K562 (cell line): ENCODE results near the gene VWA7. TPM values are rescaled to one million over a fixed set of nuclear protein-coding genes. Genes with fewer than 3 reads are reported as not detected.
A peak's percentile ranks its signal among the peaks of the same experiment; 100 is the strongest.

Source experiments
- ATAC-seq: fragments of 200-7000 bp; cut with Tn5 transposase; 3 replicates; pipeline ENCODE4 v1.9.1; 2020; ENCODE audit warnings: moderate library complexity
- BruUV-seq: library from RNA; stranded (reverse); fragments of 400-500 nt; replicated peaks from 2 replicates; lab custom pipeline; 2021; lab: Mats Ljungman, UMichigan
- CTCF ChIA-PET: fragments of 300-600 bp; formaldehyde crosslinking; extraction: SDS; loops from one replicate; lab custom pipeline; 2021; ENCODE audit warnings: low intra/inter-chr PET ratio; lab: Yijun Ruan, JAX
- POLR2A ChIA-PET: fragments of 300-600, 350-650 bp; sonication (Branson Sonifier 250); formaldehyde crosslinking; extraction: SDS; loops from one replicate; lab custom pipeline; 2021; ENCODE audit warnings: antibody characterized with exemption, inconsistent platforms; lab: Yijun Ruan, JAX
- DNase-seq, 4 experiments: peaks; one replicate each; pipeline versions ENCODE4 v3.0.0 to v3.0.0-alpha.2; 2011 to 2018; ENCODE audit warnings: low spot score in 3 of 4, mixed read lengths in 3 of 4; ENCODE audit errors: extremely low read depth in 1 of 4
- FAIRE-seq: peaks from 2 replicates; lab custom pipeline; 2011; peaks lifted over from hg19 to GRCh38; lab: Jason Lieb, UNC
- H2AFZ ChIP-seq: 2 replicates; pipeline ENCODE4 v1.6.0; 2011; ENCODE audit warnings: low read depth, low read length, control low read depth, inconsistent platforms
- H3K27ac ChIP-seq: fragments of 200-600 bp; 3 replicates; pipeline ENCODE4 v1.8.0; 2011; ENCODE audit warnings: low read depth, mild to moderate bottlenecking, control low read depth, inconsistent platforms, low read length, moderate library complexity, mixed read lengths; ENCODE audit errors: extremely low read depth
- H3K27me3 ChIP-seq, 2 experiments: fragments of 300-600 bp in 1 of 2; 2 replicates in 1 of 2; 3 replicates in 1 of 2; pipeline versions ENCODE4 v1.6.0 to v1.8.0; 2011; ENCODE audit warnings: inconsistent platforms in 2 of 2, low read length in 2 of 2, mild to moderate bottlenecking in 1 of 2, mixed read lengths in 1 of 2, moderate library complexity in 1 of 2; ENCODE audit not compliant: control insufficient read depth in 2 of 2, insufficient read depth in 2 of 2
- H3K36me3 ChIP-seq: fragments of 300-600 bp; 3 replicates; pipeline ENCODE4 v1.8.0; 2011; ENCODE audit warnings: mild to moderate bottlenecking, low read length, inconsistent platforms; ENCODE audit not compliant: control insufficient read depth, insufficient read depth
- H3K4me1 ChIP-seq, 2 experiments: fragments of 200-600 bp in 1 of 2; replicated peaks in 1 of 2; 2 replicates in 1 of 2; 3 replicates in 1 of 2; pipeline versions ENCODE4 v1.5.1 to v1.8.0; 2011; ENCODE audit warnings: inconsistent platforms in 2 of 2, low read length in 2 of 2, mild to moderate bottlenecking in 1 of 2, mixed read lengths in 1 of 2, moderate library complexity in 1 of 2; ENCODE audit not compliant: control insufficient read depth in 2 of 2, insufficient read depth in 2 of 2
- H3K4me2 ChIP-seq: 2 replicates; pipeline ENCODE4 v1.6.1; 2011; ENCODE audit warnings: low read length, control low read depth, inconsistent platforms, mixed read lengths; ENCODE audit not compliant: insufficient read depth
- H3K4me3 ChIP-seq: fragments of 200-600 bp; sonication (generic), shearing (Covaris generic); 2 replicates; pipeline ENCODE4 v1.5.1; 2016; ENCODE audit warnings: control low read depth, inconsistent platforms
- H3K79me2 ChIP-seq: fragments of 200-600 bp; 3 replicates; pipeline ENCODE4 v1.8.0; 2011; ENCODE audit warnings: low read length, inconsistent platforms; ENCODE audit not compliant: control insufficient read depth, insufficient read depth
- H3K9ac ChIP-seq, 2 experiments: 2 replicates each; pipeline versions ENCODE4 v1.6.0 to v1.6.1; 2011; ENCODE audit warnings: low read depth in 2 of 2, low read length in 2 of 2, control low read depth in 1 of 2, inconsistent platforms in 1 of 2, mild to moderate bottlenecking in 1 of 2, mixed read lengths in 1 of 2; ENCODE audit not compliant: insufficient read depth in 1 of 2
- H3K9me1 ChIP-seq: one replicate; pipeline ENCODE4 v1.6.0; 2011; ENCODE audit warnings: inconsistent platforms, mild to moderate bottlenecking, low read length, moderate library complexity; ENCODE audit not compliant: control insufficient read depth, insufficient read depth
- H3K9me3 ChIP-seq: replicated peaks from 2 replicates; pipeline ENCODE4 v1.5.1; 2011; ENCODE audit warnings: low read depth, low read length, inconsistent platforms; ENCODE audit not compliant: control insufficient read depth, insufficient read depth
- H4K20me1 ChIP-seq: replicated peaks from 2 replicates; pipeline ENCODE4 v1.6.1; 2011; ENCODE audit warnings: low read length, inconsistent platforms, mixed read lengths; ENCODE audit not compliant: control insufficient read depth, insufficient read depth
- EP300 ChIP-seq: IDR thresholded peaks from 2 replicates; pipeline ENCODE4 v1.6.1; 2012; ENCODE audit warnings: low read length, improper control_type of control experiment
- FOXP1 ChIP-seq: sonication (generic); formaldehyde crosslinking; IDR thresholded peaks from 2 replicates; pipeline ENCODE4 v1.8.0; 2022; ENCODE audit warnings: mild to moderate bottlenecking, missing genetic modification reagents
- MECOM ChIP-seq: fragments of 250-450 bp; sonication (Bioruptor Pico); IDR thresholded peaks from 2 replicates; pipeline ENCODE4 v1.8.0; 2022; ENCODE audit warnings: inconsistent platforms
- POLR2B ChIP-seq: fragments of 450-650 bp; IDR thresholded peaks from 2 replicates; pipeline ENCODE4 v1.6.1; 2018; ENCODE audit warnings: low read depth; ENCODE audit not compliant: partially characterized antibody
- RBFOX2 ChIP-seq: fragments of 200-400 bp; formaldehyde crosslinking; IDR thresholded peaks from 2 replicates; pipeline ENCODE4 v1.6.1; 2017; ENCODE audit warnings: low read depth, mild to moderate bottlenecking, low read length, moderate library complexity
- RCOR1 ChIP-seq, 2 experiments: IDR thresholded peaks; 2 replicates each; pipeline ENCODE4 v1.6.1; 2012; ENCODE audit warnings: low read depth in 2 of 2, low read length in 2 of 2, borderline replicate concordance in 1 of 2, improper control_type of control experiment in 1 of 2
- TEAD2 ChIP-seq: fragments of 450-650 bp; IDR thresholded peaks from 2 replicates; pipeline ENCODE4 v1.6.1; 2016; ENCODE audit warnings: missing genetic modification characterization, control low read depth, missing compliant biosample characterization
- WGBS: fragments of 100-300 bp; shearing (Covaris generic); methylation state at CpG from one replicate; pipeline ENCODE4 v1.1.6; 2016; ENCODE audit warnings: low coverage, mixed read lengths; ENCODE audit not compliant: insufficient coverage; ENCODE audit errors: missing lambda C conversion rate; 5-methylcytosine and 5-hydroxymethylcytosine counted together
- in situ Hi-C: fragments of 300-500 bp; cut with MboI; formaldehyde crosslinking; loops from 4 replicates; pipeline ENCODE4 v1.15.0; 2018; ENCODE audit warnings: inconsistent platforms, mixed read lengths
- intact Hi-C: fragments of 100-400 bp; cut with micrococcal nuclease; formaldehyde crosslinking; loops from 2 replicates; pipeline ENCODE4 v1.14.2; 2022
- polyA plus RNA-seq, 8 experiments: library from polyadenylated mRNA; depleted of rRNA in 4 of 8; stranded (reverse) in 5 of 8; unstranded in 3 of 8; fragments of >200 nt; fragmentation: Nextera tagmentation in 2 of 8; fragmentation: Illumina TruSeq in 1 of 8; extraction: Ambion mirVana in 2 of 8; extraction: Trizol in 1 of 8; gene quantifications; 2 replicates each; pipeline versions ENCODE4 v1.2.1 to v1.2.3, GENCODE V29; 2011 to 2014; ENCODE audit warnings: inconsistent platforms in 1 of 8, missing spikeins in 1 of 8
- total RNA-seq, 7 experiments: library from RNA; depleted of rRNA in 6 of 7; stranded (reverse); fragments of >200 nt in 6 of 7; fragmentation: Illumina TruSeq in 2 of 7; extraction: Trizol in 2 of 7; gene quantifications; 2 replicates each; pipeline versions ENCODE4 v1.2.1 to v1.2.3, GENCODE V29; 2011 to 2021; ENCODE audit warnings: low replicate concordance in 1 of 7
- TF ChIP-seq, protein P1 (sequence below): fragments of 450-650 bp; formaldehyde crosslinking; IDR thresholded peaks from 2 replicates; pipeline ENCODE4 v1.4.0; 2022; ENCODE audit warnings: missing genetic modification characterization
- TF ChIP-seq, protein P2 (sequence below): fragments of 250-450 bp; sonication (Bioruptor Pico); IDR thresholded peaks from 2 replicates; pipeline ENCODE4 v1.8.0; 2021; ENCODE audit warnings: moderate library complexity, mild to moderate bottlenecking, inconsistent platforms

VWA7 gene
- total and polyA plus RNA-seq, 9 of the 15 experiments (the other 6 are each of a cell fraction or from before 2014, with no cell fraction given), result 0.18 to 2.9 (median 0.95) TPM

DNA sequence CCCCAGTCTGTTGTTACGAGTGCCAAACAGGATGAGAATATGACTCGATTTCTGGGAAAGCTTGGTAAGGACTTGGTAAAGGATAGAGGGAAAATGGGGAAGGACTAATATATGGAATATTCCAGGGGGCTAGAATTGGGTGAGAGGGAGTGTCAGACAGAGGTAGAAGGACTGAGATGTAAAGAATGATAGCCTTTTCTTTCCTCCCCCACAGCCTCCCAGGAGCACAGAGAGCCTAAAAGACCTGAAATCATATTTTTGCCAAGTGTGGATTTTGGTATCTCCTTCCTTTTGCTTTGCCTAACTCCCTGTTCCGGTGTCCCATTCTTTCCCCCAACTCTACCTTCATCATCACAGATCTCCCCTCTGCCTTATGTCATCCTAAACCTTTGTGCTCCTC is 34.2 kb downstream of the VWA7 start:
- no TSS peak for BruUV-seq
- no peaks in the 10 kb centered on the region for H3K9me3 ChIP-seq
- no peaks in the 10 kb centered on the region for H3K9me1 ChIP-seq
- peaks cover 42 to 45% of the 10 kb centered on the region in 2 experiments for H3K4me1 ChIP-seq
- H3K27ac ChIP-seq, result peak overlapping the region; percentile 14; the same call in 1 of the 3 replicates
- no peaks in the 10 kb centered on the region for H4K20me1 ChIP-seq
- TF ChIP-seq MECOM (CRISPR knock-in tag) (no peak), RBFOX2 (0 out of 2 replicates have a peak, but pooled peaks have one; percentile 17), EP300 (no peak), RCOR1 (IDR thresholded peaks at IDR 0.05; ENCODE audit: borderline replicate concordance in 1 of 2, low read depth in 2 of 2, low read length in 2 of 2) (0 out of 4 replicates have a peak, but pooled peaks of 1 of the 2 experiments have one; percentile 26), FOXP1 (CRISPR knock-in tag) (0 out of 2 replicates have a peak, but pooled peaks have one; percentile 16), TEAD2 (tag) (no peak), POLR2B (peak; percentile 15)
- TF ChIP-seq, protein P1, sequence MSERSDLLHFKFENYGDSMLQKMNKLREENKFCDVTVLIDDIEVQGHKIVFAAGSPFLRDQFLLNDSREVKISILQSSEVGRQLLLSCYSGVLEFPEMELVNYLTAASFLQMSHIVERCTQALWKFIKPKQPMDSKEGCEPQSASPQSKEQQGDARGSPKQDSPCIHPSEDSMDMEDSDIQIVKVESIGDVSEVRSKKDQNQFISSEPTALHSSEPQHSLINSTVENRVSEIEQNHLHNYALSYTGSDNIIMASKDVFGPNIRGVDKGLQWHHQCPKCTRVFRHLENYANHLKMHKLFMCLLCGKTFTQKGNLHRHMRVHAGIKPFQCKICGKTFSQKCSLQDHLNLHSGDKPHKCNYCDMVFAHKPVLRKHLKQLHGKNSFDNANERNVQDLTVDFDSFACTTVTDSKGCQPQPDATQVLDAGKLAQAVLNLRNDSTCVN, result 0 out of 2 replicates have a peak, but pooled peaks have one; percentile 54
- TF ChIP-seq, protein P2, sequence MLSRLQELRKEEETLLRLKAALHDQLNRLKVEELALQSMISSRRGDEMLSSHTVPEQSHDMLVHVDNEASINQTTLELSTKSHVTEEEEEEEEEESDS (CRISPR knock-in tag), result no peak
- peak overlapping the region; percentile 10 to 26; a peak in 3 of 4 replicates for H3K9ac ChIP-seq
- ATAC-seq (no peak), FAIRE-seq (no peak), DNase-seq (no peak)
- ChIA-PET CTCF (no interaction called here), POLR2A (interaction anchor here (0.9 to 8.4 kb wide), 4 partner anchors 15 to 85 kb away, joined by 3 to 85 read pairs (median 4); partner anchors contain the start of gene HSPA1B)
- in situ Hi-C loops (no loop called here), intact Hi-C loops (no loop called here)
- H3K36me3 ChIP-seq, result peaks cover 61% of the 10 kb centered on the region
- no peaks in the 10 kb centered on the region for H3K27me3 ChIP-seq
- 45% methylated on average over 3 of the region's 3 CpGs for WGBS
- H3K79me2 ChIP-seq, result peaks cover 41% of the 10 kb centered on the region
- no peak overlapping the region for H2AFZ ChIP-seq
- H3K4me2 ChIP-seq, result no peak overlapping the region
- no peak overlapping the region for H3K4me3 ChIP-seq
